Stomach (tissue), 9 donors: ENCODE results near the gene CAPN15. TPM values are rescaled to one million over a fixed set of nuclear protein-coding genes. Genes with fewer than 3 reads are reported as not detected.
A peak's percentile ranks its signal among the peaks of the same experiment; 100 is the strongest.
"Not testable (repeated sequence)": the region's sequence is repeated elsewhere in the genome, so short reads cannot be mapped to it uniquely, and the experiment has no call there.

ENCODE experiments used
- DNase-seq, 2 donors: peaks; one replicate each; pipeline versions ENCODE4 v3.0.0 to v3.0.0-alpha.2; 2013 to 2019
- H3K27ac ChIP-seq, 5 donors: fragments of 200-600 bp in 4 of 5; sonication (generic) in 4 of 5; one replicate each; pipeline ENCODE4 v1.5.1; 2013 to 2019; ENCODE audit warnings: mild to moderate bottlenecking in 1 of 5, moderate library complexity in 1 of 5
- H3K27me3 ChIP-seq, 3 donors: fragments of 200-600 bp; sonication (generic); one replicate each; pipeline ENCODE4 v1.5.1; 2017 to 2019; ENCODE audit warnings: mixed run types in 1 of 3
- H3K36me3 ChIP-seq, 4 donors: fragments of 200-600 bp; sonication (generic); 1 replicate in 3 of 4; 2 replicates in 1 of 4; pipeline ENCODE4 v1.5.1; 2016 to 2019
- H3K4me1 ChIP-seq, 4 donors: fragments of 200-600 bp; sonication (generic); one replicate each; pipeline ENCODE4 v1.5.1; 2016 to 2019
- H3K4me3 ChIP-seq, 4 donors: fragments of 200-600 bp; sonication (generic) in 3 of 4; one replicate each; pipeline ENCODE4 v1.5.1; 2016 to 2019; ENCODE audit warnings: mild to moderate bottlenecking in 1 of 4
- H3K9me3 ChIP-seq, 4 donors: fragments of 200-600 bp; sonication (generic); one replicate each; pipeline ENCODE4 v1.5.1; 2016 to 2019
- EP300 ChIP-seq: sonication (generic); formaldehyde crosslinking; IDR thresholded peaks from one replicate; pipeline ENCODE4 v1.6.1; 2017; ENCODE audit warnings: antibody characterized with exemption
- POLR2A ChIP-seq, 4 donors: fragments of 450-650 bp; IDR thresholded peaks; one replicate each; pipeline ENCODE4 v1.6.1; 2016; ENCODE audit warnings: antibody characterized with exemption in 4 of 4, control low read depth in 2 of 4, mild to moderate bottlenecking in 1 of 4, moderate library complexity in 1 of 4
- POLR2AphosphoS5 ChIP-seq, 3 donors: sonication (generic); formaldehyde crosslinking; IDR thresholded peaks; one replicate each; pipeline ENCODE4 v1.6.1; 2016; ENCODE audit warnings: antibody characterized with exemption in 3 of 3
- WGBS, 5 donors: extraction: QIAGEN DNeasy Blood & Tissue Kit in 3 of 5; methylation state at CpG; one replicate each; pipeline versions ENCODE4 v1.1.5 to v1.1.7; 2013 to 2018; 5-methylcytosine and 5-hydroxymethylcytosine counted together
- intact Hi-C: fragments of 100-400 bp; cut with DNase I; formaldehyde crosslinking; loops from one replicate; pipeline ENCODE4 v1.15.1; 2023; ENCODE audit warnings: low total_unique reads
- polyA plus RNA-seq, 3 donors: library from polyadenylated mRNA; stranded (reverse); fragments of 200-250 nt; gene quantifications; one replicate each; pipeline ENCODE4 v1.2.3, GENCODE V29; 2013
- total RNA-seq, 5 donors: library from RNA; depleted of rRNA; stranded (reverse); fragments of >200 nt; gene quantifications; one replicate each; pipeline versions ENCODE4 v1.1.0 to v1.2.3, GENCODE V29; 2014 to 2016
- TF ChIP-seq, protein P1 (sequence below), 7 experiments: fragments of 450-650 bp in 4 of 7; fragments of 200-600 bp in 3 of 7; sonication (generic) in 3 of 7; IDR thresholded peaks; one replicate each; pipeline ENCODE4 v1.5.1; 2016 to 2019; ENCODE audit warnings: antibody characterized with exemption in 7 of 7, control low read depth in 2 of 7, mild to moderate bottlenecking in 1 of 7
- donor health status: healthy with polysubstance abuse.
- donor health status: Bipolar disorder and iron deficiency.
- donor health status: healthy.

CAPN15 gene
- total and polyA plus RNA-seq, 8 donors: 25.2 to 235 (median 35.0) TPM

DNA sequence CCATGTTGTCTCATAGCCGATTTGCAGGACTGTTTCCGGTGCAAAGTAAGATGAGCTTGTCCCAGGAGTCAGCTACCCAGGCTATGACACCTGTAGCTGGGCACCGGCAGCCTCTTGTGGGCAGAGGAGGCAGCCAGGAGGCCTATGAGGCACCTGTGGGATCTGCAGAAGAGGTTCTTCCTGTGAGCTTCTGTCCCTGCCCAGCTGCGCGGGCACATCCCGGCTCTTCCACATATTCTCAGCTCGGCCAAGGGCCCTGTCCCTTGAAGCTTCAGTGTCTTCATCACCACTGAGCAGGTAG is 21.3 kb upstream of the CAPN15 start:
- Histone ChIP-seq H3K27me3 (no peaks in the 10 kb centered on the region), H3K4me1 (no peaks in the 10 kb centered on the region), H3K9me3 (no peaks in the 10 kb centered on the region), H3K36me3 (peaks cover 0 to 62% (median 34%) of the 10 kb centered on the region in 4 donors), H3K4me3 (no peak overlapping the region), H3K27ac (no peak overlapping the region)
- intact Hi-C loops: no loop called here
- WGBS, 5 donors: 88 to 94% (median 93%) methylated on average over 6 to 7 of the region's 7 CpGs
- TF ChIP-seq, protein P1, sequence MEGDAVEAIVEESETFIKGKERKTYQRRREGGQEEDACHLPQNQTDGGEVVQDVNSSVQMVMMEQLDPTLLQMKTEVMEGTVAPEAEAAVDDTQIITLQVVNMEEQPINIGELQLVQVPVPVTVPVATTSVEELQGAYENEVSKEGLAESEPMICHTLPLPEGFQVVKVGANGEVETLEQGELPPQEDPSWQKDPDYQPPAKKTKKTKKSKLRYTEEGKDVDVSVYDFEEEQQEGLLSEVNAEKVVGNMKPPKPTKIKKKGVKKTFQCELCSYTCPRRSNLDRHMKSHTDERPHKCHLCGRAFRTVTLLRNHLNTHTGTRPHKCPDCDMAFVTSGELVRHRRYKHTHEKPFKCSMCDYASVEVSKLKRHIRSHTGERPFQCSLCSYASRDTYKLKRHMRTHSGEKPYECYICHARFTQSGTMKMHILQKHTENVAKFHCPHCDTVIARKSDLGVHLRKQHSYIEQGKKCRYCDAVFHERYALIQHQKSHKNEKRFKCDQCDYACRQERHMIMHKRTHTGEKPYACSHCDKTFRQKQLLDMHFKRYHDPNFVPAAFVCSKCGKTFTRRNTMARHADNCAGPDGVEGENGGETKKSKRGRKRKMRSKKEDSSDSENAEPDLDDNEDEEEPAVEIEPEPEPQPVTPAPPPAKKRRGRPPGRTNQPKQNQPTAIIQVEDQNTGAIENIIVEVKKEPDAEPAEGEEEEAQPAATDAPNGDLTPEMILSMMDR (IDR thresholded peaks at IDR 0.05): no peak
- TF ChIP-seq EP300 (no peak), POLR2A (IDR thresholded peaks at IDR 0.05) (no peak), POLR2AphosphoS5 (IDR thresholded peaks at IDR 0.05) (no peak)
- no peak for DNase-seq

GRCh38 chr16:507527-507926 is 20.0 kb upstream of the CAPN15 start:
- H3K9me3 ChIP-seq, intact Hi-C loops, H3K4me1 ChIP-seq, H3K27ac ChIP-seq, H3K27me3 ChIP-seq, H3K4me3 ChIP-seq, DNase-seq: not testable (repeated sequence)
- H3K36me3 ChIP-seq: peaks cover 0 to 59% (median 36%) of the 10 kb centered on the region in 4 donors
- 86 to 90% (median 89%) methylated on average over 14 of the region's 14 CpGs for WGBS, 5 donors

- no peak for DNase-seq
- WGBS, 5 donors: 78 to 93% (median 87%) methylated on average over 6 of the region's 6 CpGs
- intact Hi-C loops: no loop called here
Observed at GRCh38 chr16:507996-508395, 19.5 kb upstream of the CAPN15 start.

DNA sequence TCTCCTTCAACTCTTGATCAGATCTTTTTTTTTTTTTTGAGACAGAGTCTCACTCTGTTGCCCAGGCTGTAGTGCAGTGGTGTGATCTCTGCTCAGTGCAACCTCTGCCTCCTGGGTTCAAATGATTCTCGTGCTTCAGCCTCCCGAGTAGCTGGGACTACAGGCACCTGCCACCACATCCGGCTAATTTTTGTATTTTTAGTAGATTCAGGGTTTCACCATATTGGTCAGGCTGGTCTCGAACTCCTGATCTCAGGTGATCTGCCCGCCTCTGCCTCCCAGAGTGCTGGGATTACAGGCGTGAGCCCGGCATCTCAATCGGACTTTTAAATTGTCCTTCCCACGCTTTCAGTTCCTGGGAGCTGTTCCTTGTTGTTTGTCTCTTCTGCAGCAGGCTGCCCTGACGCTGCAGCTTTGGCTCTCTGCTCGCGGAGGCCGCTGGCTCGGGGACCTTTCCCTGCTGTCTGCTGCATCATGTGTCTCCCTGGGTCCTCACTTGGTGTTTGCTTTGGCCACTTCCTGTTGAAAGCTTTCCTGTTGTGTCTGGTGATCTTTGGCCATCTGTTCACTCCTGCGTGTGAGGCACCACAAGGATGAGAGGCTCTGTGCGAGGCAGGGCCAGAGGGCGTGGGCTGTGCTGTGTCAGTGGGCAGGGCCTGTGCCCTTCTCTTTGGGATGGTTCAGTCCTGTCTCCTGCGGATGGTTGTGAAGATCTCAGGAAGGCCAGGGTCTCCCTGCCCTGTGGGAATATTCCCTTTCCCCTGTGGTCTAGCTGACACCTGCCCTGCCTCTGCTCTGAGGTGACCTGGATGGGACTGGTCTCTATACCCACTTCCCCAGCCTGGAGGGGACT is 18.4 kb upstream of the CAPN15 start:
- Histone ChIP-seq H3K27me3 (no peaks in the 10 kb centered on the region), H3K4me1 (no peaks in the 10 kb centered on the region), H3K27ac (no peak overlapping the region), H3K36me3 (peaks cover 0 to 52% (median 38%) of the 10 kb centered on the region in 4 donors), H3K9me3 (no peaks in the 10 kb centered on the region), H3K4me3 (no peak overlapping the region)
- intact Hi-C loops: no loop called here
- DNase-seq: peak in 1 of 2 donors; percentile 67
- 67 to 85% (median 84%) methylated on average over 16 to 18 of the region's 18 CpGs for WGBS, 5 donors
- TF ChIP-seq POLR2AphosphoS5 (IDR thresholded peaks at IDR 0.05): no peak
- no peak for TF ChIP-seq POLR2A (IDR thresholded peaks at IDR 0.05)

More at GRCh38 chr16:507996-508395, 19.5 kb upstream of the CAPN15 start:
- no peaks in the 10 kb centered on the region for H3K4me1 ChIP-seq
- H3K4me3 ChIP-seq: no peak overlapping the region
- H3K9me3 ChIP-seq: no peaks in the 10 kb centered on the region
- no peaks in the 10 kb centered on the region for H3K27me3 ChIP-seq
- no peak for TF ChIP-seq POLR2A (IDR thresholded peaks at IDR 0.05)
- TF ChIP-seq, protein P1 (IDR thresholded peaks at IDR 0.05): no peak
- no peak for TF ChIP-seq POLR2AphosphoS5 (IDR thresholded peaks at IDR 0.05)
- TF ChIP-seq EP300: no peak
- H3K27ac ChIP-seq: no peak overlapping the region
- peaks cover 0 to 54% (median 36%) of the 10 kb centered on the region in 4 donors for H3K36me3 ChIP-seq

GRCh38 chr16:510066-510825 is 17.3 kb upstream of the CAPN15 start:
- no peaks in the 10 kb centered on the region for H3K4me1 ChIP-seq
- H3K36me3 ChIP-seq: peaks cover 0 to 56% (median 45%) of the 10 kb centered on the region in 4 donors
- no peak overlapping the region for H3K27ac ChIP-seq
- no peaks in the 10 kb centered on the region for H3K9me3 ChIP-seq
- TF ChIP-seq POLR2AphosphoS5 (IDR thresholded peaks at IDR 0.05): no peak
- TF ChIP-seq, protein P1 (IDR thresholded peaks at IDR 0.05): no peak
- no peak for TF ChIP-seq POLR2A (IDR thresholded peaks at IDR 0.05)
- TF ChIP-seq EP300: no peak
- 87 to 97% (median 94%) methylated on average over 12 to 35 of the region's 35 CpGs for WGBS, 5 donors
- DNase-seq: no peak
- H3K4me3 ChIP-seq: no peak overlapping the region
- no peaks in the 10 kb centered on the region for H3K27me3 ChIP-seq
- intact Hi-C loops: no loop called here
